AG09319 (cell line): Measurements from ENCODE around the gene PPP6R1.

Source experiments
- DNase-seq: peaks from one replicate; pipeline ENCODE4 v3.0.0-alpha.2; 2010; ENCODE audit warnings: low read depth; ENCODE audit errors: extremely low read depth
- TF ChIP-seq, protein P1 (sequence below): IDR thresholded peaks from 2 replicates; pipeline ENCODE4 v1.5.1; 2011; ENCODE audit warnings: low read depth, mild to moderate bottlenecking, inconsistent platforms, low read length, moderate library complexity

Gene PPP6R1

DNA sequence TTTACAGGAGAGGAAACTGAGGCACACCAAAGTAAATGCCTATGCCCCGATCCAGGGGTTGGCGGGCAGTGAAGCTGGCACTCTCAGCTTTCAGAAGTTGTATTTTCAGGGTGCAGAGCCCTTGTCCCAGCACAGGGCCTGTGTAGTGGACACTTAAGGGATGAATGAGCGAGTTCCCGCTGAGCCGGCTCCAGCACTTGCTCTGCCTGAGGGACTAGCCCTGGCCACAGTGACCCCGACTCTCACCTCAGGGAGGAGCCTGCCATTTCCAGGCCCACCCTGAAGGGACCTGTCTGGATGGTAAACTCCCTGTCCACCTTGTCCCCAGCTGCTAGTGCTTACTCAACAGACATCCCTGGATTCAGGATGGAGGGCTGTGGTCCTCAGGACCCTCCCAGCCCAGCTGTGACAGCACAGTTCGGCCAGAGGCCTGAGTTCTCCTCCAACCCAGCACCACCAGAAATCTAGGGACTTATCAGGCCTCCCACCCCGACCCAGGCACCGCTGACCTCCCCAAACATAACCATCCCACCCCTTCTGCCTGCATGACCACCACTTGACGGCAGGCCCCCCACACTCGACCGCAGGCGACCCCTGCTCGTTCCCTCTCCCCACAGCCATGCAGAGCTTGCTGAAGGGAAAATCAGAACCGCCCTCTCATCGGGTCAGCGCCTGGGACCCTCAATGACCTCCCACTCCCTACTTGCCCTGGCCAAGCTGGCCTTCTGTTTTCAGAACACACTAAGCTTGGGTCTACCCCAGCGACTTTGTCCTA lies 8.4 kb downstream of the PPP6R1 start:
- no peak for DNase-seq

DNA sequence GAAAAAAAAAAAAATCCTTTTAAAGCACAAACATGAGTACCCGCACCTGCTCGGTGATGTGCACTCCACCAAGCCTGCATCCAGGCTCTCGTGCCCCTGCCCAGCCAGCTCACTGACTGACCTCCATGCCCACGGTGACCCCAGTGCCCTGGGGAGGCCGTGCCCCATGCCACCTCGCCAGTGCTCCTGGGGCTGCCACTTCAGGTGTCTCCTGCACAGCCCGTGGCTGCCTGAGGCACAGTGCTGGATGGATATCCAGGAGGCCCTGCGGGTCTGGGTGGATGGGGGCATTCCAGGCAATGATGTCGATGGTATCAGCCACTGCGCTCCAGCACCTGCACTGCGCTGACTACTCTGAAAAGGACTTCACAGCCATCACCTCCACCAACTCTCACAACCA lies 9.0 kb downstream of the PPP6R1 start:
- TF ChIP-seq, protein P1, sequence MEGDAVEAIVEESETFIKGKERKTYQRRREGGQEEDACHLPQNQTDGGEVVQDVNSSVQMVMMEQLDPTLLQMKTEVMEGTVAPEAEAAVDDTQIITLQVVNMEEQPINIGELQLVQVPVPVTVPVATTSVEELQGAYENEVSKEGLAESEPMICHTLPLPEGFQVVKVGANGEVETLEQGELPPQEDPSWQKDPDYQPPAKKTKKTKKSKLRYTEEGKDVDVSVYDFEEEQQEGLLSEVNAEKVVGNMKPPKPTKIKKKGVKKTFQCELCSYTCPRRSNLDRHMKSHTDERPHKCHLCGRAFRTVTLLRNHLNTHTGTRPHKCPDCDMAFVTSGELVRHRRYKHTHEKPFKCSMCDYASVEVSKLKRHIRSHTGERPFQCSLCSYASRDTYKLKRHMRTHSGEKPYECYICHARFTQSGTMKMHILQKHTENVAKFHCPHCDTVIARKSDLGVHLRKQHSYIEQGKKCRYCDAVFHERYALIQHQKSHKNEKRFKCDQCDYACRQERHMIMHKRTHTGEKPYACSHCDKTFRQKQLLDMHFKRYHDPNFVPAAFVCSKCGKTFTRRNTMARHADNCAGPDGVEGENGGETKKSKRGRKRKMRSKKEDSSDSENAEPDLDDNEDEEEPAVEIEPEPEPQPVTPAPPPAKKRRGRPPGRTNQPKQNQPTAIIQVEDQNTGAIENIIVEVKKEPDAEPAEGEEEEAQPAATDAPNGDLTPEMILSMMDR = no peak
- no peak for DNase-seq

More for the DNA sequence above, 8.4 kb downstream of the PPP6R1 start:
- TF ChIP-seq, protein P1 = no peak

DNA sequence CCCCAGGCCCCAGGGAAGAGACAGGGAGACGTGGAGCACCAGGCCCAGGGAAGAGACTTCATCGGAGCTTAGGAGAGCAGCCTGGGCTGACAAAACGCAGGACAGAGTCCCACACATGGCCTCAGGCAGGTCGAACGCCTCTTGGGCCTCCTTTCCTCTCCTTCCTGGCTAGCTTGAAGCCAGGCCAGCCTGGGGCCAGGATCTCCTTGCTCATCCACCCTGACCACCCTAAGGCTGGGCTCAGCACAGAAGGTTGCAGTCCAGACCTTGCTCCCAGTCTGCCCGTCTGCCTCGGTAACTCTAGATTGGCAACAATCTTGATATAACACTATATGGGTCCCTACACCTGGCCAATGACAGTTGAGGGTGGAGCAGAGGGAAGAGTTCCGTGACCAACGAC lies 10.1 kb downstream of the PPP6R1 start:
- no peak for DNase-seq
- TF ChIP-seq, protein P1 = no peak

DNA sequence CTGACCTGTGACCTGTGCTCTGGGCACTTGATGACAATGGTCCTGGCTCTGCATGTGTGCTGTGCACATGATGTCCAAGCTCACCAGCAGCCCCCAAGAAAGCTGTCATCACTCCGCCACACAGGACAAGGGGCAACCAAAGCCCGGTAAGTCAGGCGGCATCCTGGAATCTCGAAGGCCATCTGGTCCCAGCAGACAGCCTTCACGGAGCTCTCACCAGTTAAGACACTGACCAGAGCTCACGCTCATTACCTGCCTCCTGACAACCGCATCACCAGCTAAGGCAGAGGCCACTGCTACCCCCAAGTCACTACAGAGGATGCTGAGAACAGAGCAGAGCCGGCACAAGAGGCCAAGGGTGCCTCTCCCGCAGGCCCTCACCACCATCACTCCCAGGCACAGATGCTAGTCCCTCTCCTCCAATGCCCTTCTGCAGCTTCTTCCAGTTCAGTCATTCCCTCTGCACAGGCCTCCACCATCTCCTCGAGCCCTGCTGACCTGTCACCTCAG lies 10.6 kb downstream of the PPP6R1 start:
- TF ChIP-seq, protein P1 = no peak
- DNase-seq = no peak

DNA sequence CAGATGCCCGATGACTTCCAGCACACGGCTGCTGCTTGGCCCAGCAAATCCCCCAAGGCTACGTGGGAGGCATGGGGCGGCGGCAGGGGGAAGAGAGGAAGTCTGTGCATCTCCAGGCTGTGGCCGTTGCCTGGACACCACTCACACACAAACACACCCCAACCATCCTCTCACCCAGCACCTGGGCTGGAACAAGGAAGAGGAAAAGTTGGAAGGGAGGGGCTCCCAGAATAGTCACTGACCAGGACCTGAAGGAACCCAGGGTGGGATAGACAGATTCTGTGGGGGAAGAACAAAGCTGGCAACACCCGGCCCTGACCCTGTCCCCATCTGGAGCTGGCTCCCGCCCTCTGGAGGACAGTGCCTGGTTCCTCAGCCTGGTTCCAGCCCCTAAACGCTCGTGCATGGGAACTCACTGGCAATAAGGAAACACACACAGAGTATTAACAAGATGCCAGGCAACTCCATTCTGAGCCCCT lies 11.2 kb downstream of the PPP6R1 start:
- DNase-seq = peak; percentile 4
- TF ChIP-seq, protein P1 = no peak; the same call in 1 of the 2 replicates

DNA sequence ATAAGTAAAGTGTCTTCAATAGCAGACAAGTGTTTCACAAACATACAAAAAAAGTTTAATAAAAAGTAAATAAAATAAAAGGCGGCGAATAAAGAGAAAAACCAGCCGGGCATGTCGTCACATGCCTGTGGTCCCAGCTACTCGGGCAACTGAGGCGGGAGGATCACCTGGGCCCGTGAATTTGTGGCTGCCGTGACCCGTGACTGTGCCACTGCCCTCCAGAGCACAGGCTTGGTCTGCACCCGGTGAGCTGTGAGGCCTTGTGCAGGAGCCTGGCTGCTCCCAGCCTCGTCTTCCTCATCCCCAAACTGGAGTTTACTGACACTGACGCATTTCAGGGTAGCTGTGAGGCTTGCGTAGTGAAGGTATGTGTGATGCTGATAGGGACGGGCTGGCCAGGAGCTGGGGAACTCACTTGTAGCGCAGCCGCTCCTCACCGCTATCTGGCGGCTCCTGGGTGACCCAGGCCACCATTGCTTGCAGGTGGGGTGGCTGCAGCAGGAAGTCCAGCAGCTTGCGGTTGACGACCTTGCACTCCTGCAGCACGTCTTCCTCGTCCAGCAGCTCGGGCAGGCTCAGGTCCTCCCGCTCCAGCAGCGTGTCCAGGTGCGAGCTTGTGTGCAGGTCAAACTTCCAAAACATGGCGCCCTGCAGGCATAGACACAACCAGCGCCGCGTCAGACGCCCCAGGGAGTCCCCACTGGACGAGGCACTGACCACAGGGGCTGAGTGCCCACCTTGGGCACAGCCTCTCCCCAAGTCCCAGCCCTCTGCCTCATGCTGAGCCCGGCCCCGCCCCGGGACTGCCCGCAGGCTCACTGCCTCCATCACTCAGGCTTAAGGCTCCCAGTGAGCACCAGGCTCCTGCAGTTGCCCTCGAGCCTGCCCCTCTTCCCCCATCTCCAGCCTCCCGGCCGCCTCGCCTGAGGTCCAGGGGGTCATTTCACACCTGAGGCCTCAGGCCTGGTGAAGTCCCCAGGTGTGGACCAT lies 12.1 kb downstream of the PPP6R1 start:
- no peak for DNase-seq
- TF ChIP-seq, protein P1 = no peak
